Measurements from ENCODE around the gene EXTL1.
"Not testable (repeated sequence)": the region's sequence is repeated elsewhere in the genome, so short reads cannot be mapped to it uniquely, and the experiment has no call there.

Gene EXTL1, protein sequence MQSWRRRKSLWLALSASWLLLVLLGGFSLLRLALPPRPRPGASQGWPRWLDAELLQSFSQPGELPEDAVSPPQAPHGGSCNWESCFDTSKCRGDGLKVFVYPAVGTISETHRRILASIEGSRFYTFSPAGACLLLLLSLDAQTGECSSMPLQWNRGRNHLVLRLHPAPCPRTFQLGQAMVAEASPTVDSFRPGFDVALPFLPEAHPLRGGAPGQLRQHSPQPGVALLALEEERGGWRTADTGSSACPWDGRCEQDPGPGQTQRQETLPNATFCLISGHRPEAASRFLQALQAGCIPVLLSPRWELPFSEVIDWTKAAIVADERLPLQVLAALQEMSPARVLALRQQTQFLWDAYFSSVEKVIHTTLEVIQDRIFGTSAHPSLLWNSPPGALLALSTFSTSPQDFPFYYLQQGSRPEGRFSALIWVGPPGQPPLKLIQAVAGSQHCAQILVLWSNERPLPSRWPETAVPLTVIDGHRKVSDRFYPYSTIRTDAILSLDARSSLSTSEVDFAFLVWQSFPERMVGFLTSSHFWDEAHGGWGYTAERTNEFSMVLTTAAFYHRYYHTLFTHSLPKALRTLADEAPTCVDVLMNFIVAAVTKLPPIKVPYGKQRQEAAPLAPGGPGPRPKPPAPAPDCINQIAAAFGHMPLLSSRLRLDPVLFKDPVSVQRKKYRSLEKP
- 0 to 1.7 (median 0) reads per million in 17 experiments for total RNA-seq

DNA sequence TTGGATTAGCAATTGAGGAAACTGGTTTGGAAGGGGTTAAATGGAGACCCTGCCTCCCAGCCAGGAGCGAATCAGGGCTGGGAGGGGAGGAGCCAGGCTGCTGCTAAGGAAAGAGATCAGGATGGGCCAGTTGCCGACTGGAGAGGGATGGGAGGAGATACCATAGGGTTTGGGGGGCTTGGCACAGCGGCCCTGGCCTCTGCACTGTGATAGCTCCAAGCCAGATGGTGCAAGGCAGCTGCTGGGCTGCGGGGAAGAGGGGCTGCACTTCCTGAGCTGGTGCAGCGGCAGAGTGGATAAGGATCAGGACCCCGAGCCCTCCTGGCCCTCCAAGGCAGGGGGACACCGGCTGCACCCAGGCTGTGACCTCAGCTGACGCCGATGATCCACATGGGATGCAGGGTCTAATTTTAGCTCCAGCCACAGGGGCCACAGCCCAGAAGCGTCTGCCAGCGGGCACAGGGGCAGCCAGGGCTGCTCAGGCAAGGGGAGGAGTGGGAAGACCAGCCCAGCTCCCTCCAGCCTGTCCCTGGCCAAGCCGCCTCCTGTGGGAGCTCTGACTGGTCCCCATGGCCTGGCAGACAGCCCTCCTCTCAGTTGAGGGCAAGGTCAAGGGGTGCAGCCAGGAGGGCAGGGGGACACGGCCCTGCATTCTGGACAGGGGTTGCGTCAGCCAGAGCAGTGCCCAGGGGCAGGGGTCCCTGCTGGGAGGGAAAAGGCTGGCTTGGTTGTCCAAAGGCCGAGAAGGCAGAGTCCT is at the start of gene EXTL1:
TSS of gene EXTL1 (plus strand) at position 129 of the 757 bp plus-strand sequence. CDS start 872 bp downstream, outside the sequence.
- DNase-seq = no peak

- DNase-seq = no peak
These were observed 49.8 kb upstream of the EXTL1 start for GRCh38 chr1:25971811-25972180.

DNA sequence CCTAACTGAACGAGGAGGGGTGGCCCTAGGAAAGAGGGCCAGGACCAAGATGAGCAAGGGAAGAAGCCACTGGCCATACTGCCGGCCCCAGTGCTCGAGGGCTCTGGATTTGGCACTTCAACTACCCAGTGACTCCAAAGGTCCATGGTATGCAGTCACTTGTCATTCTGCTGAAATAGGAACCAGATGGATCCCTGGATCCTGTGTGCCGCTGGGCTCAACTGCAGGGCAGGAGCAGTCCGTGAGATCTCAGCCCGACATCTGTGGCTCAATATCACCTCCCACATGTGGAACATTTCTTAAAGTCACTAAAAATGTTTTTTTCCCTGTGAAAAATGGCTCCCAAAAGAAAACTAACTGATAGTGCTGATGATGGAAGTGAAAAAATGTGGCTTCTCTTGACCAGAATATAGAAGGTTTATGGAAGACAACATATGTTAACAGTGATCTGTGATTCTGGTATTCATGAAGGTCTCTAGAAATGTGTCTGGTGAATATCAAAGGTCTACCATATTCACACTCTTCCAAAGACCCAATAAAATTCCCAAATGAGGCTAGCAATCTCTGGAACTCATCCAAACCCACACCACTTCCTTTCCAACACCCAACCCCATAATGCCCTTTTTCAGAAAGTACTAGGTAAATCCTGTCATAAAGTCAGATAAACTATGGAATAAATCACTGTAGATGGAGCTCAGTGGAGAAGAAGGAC is 47.8 kb upstream of the EXTL1 start:
- DNase-seq = no peak

DNA sequence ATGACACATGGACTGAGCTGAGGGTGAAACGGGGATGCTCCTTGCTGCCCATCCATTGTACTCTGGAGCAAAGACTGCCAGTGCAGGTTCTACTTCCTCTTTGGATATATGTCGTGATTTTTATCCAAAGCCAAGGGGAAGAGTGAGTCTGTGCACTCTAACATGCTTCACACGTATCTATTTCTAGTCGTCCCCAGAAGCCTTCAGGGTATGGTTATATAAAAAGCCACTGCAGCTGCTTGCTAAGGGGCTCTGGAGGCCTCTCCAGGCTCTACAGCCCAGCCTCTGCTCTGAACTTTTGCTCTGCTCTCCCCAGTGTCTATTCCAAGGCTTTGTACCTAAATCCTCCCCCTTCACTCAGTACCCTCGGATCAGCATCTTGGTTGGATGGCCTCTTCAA is 43.8 kb upstream of the EXTL1 start:
- DNase-seq = no peak

GRCh38 chr1:25978403-25978802 is 43.2 kb upstream of the EXTL1 start:
- DNase-seq = no peak

GRCh38 chr1:25979210-25979609 is 42.4 kb upstream of the EXTL1 start:
- DNase-seq = no peak

GRCh38 chr1:25985171-25985570 is 36.4 kb upstream of the EXTL1 start:
- DNase-seq = no peak

GRCh38 chr1:25985670-25986069 is 35.9 kb upstream of the EXTL1 start:
- no peak for DNase-seq

GRCh38 chr1:25986773-25987172 is 34.8 kb upstream of the EXTL1 start:
- DNase-seq = not testable (repeated sequence)

DNA sequence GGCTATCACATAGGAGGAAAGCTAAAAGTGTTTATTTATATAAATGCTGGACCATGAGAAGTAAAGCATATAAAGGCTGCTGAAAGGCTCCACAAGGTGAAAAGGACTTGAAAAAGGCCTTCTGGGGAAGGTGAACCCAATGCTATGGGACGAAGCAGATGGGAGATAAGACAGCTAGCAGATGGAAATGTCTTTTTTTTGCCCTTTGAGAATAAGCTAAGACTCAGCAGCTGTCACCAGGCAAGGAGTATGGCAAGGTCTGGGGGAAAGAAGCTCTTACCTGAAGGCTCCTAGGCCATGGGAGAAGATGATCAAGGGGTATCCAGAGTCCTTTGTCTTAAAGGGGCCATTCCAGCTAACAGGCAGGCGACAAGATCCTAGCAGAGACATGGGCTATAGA is 33.6 kb upstream of the EXTL1 start:
- no peak for DNase-seq

- DNase-seq = no peak
These were observed 31.9 kb upstream of the EXTL1 start for GRCh38 chr1:25989440-25990234.

GRCh38 chr1:25990251-25990650 is 31.3 kb upstream of the EXTL1 start:
- DNase-seq = no peak

- peak in 1 of 4 experiments; percentile 24 for DNase-seq
These were observed 30.7 kb upstream of the EXTL1 start for GRCh38 chr1:25990702-25991395.

DNA sequence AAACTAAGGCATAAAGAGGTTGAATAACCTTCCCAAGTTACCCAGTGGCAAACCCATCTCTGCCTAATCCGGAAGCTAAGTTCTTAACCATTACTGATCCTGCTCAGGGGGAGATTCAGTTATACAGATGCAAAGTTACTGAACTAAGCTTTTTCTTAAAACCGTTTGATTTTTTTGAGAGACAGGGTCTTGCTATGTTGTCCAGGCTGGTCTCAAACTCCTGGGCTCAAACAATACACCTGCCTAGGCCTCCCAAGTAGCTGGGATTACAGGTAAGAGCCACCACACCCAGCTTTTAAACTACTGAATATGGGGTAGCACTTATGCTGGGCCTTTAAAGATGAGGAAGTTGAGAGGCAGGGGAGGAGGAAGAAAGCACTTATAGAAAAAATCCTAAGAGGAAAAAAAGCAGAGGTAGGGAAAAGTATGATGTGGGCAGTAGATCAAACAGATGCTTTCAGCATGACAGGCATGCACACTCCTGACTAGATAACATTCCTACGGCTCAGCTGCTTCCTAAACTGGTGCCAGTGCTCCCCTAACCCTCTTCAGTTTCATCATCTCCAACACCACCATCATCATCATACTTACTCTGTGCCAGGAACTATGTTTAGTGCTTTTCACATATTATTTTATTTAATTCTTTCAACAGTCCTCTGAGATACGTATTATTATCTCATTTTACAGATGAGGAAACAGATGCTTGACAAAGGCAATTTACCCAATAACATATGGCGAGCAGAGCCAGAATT is 29.5 kb upstream of the EXTL1 start:
- DNase-seq = peak in 2 of 4 experiments; percentile 15 to 16

GRCh38 chr1:25992689-25993171 is 28.8 kb upstream of the EXTL1 start:
- no peak for DNase-seq

DNA sequence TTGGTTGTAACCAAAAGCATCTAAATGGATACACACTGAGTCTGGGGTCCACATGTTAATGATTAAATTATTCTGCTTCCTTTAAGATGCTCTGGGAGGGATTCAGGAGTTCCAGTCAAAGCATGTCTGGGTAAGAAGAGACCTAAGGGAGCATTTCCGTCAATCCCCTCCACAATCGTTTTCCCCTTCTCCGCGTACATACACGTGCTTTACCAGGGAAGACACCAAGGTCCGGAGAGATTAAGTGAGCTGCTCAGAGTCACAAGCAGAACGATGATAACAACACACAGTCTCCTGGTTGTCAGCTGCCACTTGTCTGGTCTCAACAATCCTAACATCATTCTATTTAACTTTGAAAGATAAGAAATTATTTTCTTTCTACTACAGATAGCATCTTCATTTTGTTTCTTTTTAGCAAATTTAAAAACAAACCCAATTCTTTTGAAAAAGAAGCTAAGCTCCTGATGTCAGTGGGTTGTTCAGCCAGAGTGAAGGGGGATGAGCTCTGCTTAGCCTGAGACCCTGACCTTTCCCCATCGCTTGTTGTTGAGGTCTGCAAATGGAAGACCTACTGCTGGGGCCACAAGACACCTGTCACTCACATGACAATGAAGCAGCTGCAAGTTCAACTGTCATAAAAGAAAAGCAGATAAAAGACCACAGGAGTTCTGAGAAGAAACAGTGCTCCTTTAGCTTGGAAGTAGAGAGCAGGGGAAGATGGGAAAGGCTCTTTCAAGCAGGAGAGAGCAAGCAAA is 28.2 kb upstream of the EXTL1 start:
- no peak for DNase-seq

GRCh38 chr1:25994402-25995150 is 27.0 kb upstream of the EXTL1 start:
- DNase-seq = no peak

DNA sequence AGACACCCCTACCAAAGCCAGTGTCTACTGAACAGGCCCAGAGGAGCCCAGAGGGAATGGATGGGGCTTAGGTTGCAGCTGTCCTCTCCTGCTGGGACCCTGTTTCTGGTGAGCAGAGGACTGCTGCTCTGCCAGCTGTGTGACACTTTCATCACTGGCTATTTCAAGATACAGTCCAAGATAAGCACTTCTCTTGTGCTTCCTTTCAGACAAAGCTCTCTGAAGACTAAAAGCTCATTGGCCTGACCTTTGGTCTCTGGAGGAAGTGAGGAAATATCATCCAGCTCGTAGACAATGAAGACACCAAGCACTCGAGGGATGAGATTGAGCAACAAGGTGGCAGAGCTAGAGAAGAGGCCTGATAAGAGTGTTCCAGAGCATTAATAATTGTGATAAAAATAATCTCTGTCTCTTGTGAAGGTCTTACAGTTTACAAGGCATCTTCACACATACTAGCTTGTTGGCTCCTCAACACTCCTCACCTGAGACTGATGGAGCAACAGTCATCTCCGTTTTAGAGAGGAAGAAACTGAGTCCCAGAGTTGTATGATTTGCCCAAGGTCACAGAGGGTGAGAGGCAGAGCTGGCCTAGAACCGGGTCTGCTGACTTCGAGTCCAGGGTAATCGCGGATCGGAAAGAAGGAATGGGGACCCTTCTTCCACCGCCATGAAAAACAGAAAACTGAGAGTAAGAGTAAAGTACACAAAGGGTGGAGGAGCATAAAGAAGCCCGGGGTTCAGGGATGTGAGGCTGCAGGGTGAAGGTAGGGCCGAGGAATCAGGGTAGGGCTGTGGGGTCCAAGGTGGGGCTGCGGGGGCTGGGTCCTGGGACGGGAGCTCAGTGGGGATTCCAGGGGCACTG is 24.4 kb upstream of the EXTL1 start:
- peak; percentile 85 to 96 (median 92) for DNase-seq
